Measurements from ENCODE around the gene RBM11. TPM values are rescaled to one million over a fixed set of nuclear protein-coding genes. Genes with fewer than 3 reads are reported as not detected.

RBM11 gene
- total RNA-seq, 4 donors from 2014 or later: 10.3 to 14.8 (median 14.0) TPM

DNA sequence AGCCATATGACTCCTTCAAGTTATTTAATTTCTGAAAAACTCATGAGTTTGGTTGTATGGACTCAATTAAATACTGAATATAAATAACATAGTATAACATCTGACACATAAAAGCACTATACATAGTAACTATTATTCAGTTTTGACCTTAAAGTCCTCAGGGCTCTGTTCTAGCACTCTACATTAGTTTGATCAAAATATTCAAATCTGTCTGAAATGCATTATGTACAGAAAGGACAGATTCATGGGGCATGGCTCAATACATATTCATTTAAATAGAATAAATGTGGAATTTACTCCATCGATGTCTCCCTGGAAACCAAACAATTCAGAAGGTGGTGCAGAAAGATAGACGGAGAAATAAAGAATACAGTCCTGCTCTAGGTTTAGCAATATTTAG is 49.1 kb downstream of the RBM11 start:
- no peak overlapping the region for H3K27ac ChIP-seq
- intact Hi-C loops (cut with DNase I): no loop called here
- DNase-seq: no peak
- 91 to 94% methylated on average over 2 of the region's 2 CpGs for WGBS, 2 donors
- H3K36me3 ChIP-seq: no peaks in the 10 kb centered on the region
- no peak overlapping the region for H3K4me3 ChIP-seq (replicated peaks in 1 of 3)
- no peaks in the 10 kb centered on the region for H3K9me3 ChIP-seq
- TF ChIP-seq, protein P1, sequence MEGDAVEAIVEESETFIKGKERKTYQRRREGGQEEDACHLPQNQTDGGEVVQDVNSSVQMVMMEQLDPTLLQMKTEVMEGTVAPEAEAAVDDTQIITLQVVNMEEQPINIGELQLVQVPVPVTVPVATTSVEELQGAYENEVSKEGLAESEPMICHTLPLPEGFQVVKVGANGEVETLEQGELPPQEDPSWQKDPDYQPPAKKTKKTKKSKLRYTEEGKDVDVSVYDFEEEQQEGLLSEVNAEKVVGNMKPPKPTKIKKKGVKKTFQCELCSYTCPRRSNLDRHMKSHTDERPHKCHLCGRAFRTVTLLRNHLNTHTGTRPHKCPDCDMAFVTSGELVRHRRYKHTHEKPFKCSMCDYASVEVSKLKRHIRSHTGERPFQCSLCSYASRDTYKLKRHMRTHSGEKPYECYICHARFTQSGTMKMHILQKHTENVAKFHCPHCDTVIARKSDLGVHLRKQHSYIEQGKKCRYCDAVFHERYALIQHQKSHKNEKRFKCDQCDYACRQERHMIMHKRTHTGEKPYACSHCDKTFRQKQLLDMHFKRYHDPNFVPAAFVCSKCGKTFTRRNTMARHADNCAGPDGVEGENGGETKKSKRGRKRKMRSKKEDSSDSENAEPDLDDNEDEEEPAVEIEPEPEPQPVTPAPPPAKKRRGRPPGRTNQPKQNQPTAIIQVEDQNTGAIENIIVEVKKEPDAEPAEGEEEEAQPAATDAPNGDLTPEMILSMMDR (IDR thresholded peaks at IDR 0.05): no peak
- TF ChIP-seq POLR2A (IDR thresholded peaks at IDR 0.05): no peak
- H3K27me3 ChIP-seq: no peaks in the 10 kb centered on the region
- no peaks in the 10 kb centered on the region for H3K4me1 ChIP-seq

DNA sequence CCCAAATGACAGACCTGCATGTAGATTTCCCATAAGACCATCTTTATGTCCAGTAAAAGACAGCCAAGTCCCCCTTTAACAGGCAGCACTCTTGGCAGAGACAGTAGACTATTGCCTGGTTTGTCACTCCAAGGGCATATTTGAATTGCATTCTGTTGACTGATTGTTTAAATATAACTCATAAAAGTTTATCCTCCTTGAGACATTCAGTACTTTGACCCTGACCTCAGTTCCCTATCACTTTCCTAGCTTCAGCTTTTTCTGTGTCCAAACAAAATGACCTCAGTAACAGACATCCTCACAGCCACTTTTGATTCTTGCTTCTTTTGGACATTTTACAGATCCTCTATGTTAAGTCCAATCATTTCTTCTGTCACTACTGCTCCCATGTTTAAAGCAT is 51.1 kb downstream of the RBM11 start:
- no peak for DNase-seq
- Histone ChIP-seq H3K27ac (no peak overlapping the region), H3K4me1 (no peaks in the 10 kb centered on the region), H3K4me3 (replicated peaks in 1 of 3) (no peak overlapping the region), H3K27me3 (no peaks in the 10 kb centered on the region), H3K36me3 (no peaks in the 10 kb centered on the region), H3K9me3 (no peaks in the 10 kb centered on the region)
- intact Hi-C loops (cut with DNase I): no loop called here
- TF ChIP-seq, protein P1 (IDR thresholded peaks at IDR 0.05): no peak
- no peak for TF ChIP-seq POLR2A (IDR thresholded peaks at IDR 0.05)

DNA sequence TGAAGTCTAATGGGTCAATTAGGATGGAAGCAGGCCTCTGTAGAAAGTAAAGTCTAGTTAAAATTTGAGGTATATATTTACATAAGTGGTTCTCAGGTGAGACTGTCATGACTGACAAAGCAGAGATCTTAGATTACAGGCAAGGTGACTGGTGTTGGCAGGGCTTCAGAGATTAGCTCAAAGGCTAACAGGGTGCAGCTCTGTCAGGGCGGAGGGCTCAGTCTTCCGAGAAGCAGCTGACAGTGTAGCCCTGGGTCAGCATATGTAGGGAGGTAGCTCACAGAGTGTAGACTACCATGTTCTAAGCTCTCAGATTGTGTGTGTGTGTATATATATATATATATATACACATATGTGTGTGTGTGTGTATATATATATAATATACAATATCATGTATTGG is 54.7 kb downstream of the RBM11 start:
- Histone ChIP-seq H3K27ac (no peak overlapping the region), H3K36me3 (no peaks in the 10 kb centered on the region), H3K4me1 (peaks cover 0 to 6% of the 10 kb centered on the region in 2 donors), H3K9me3 (no peaks in the 10 kb centered on the region), H3K27me3 (no peaks in the 10 kb centered on the region), H3K4me3 (replicated peaks in 1 of 3) (no peak overlapping the region)
- DNase-seq: no peak
- intact Hi-C loops (cut with DNase I): no loop called here
- TF ChIP-seq POLR2A (IDR thresholded peaks at IDR 0.05): no peak
- TF ChIP-seq, protein P1 (IDR thresholded peaks at IDR 0.05): no peak
- WGBS, 2 donors: 88 to 96% methylated on average over 2 of the region's 2 CpGs

DNA sequence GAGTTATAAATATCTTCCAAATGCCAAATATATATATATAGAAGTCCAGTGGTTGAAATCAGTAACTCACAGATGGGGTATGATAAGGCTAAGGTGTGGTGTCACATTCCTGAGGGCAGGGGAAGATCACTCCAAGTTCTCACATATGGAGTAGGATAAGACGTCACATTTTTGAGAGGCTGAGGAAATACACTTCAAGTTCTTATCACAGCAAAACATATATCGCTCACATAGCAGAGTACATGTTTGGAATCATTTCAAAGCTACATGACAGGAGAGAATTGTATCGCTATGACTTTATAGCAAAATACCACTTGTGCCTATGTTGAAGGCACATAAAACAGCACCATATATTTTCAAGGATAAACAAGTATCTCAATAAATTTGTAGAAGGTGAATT is 55.1 kb downstream of the RBM11 start:
- no peak for TF ChIP-seq POLR2A (IDR thresholded peaks at IDR 0.05)
- TF ChIP-seq, protein P1 (IDR thresholded peaks at IDR 0.05): no peak
- H3K4me1 ChIP-seq: peaks cover 0 to 6% of the 10 kb centered on the region in 2 donors
- H3K27ac ChIP-seq: no peak overlapping the region
- DNase-seq: no peak
- H3K4me3 ChIP-seq (replicated peaks in 1 of 3): no peak overlapping the region
- H3K27me3 ChIP-seq: no peaks in the 10 kb centered on the region
- no peaks in the 10 kb centered on the region for H3K36me3 ChIP-seq
- H3K9me3 ChIP-seq: no peaks in the 10 kb centered on the region
- 77 to 80% methylated on average over 3 of the region's 3 CpGs for WGBS, 2 donors
- intact Hi-C loops (cut with DNase I): no loop called here

DNA sequence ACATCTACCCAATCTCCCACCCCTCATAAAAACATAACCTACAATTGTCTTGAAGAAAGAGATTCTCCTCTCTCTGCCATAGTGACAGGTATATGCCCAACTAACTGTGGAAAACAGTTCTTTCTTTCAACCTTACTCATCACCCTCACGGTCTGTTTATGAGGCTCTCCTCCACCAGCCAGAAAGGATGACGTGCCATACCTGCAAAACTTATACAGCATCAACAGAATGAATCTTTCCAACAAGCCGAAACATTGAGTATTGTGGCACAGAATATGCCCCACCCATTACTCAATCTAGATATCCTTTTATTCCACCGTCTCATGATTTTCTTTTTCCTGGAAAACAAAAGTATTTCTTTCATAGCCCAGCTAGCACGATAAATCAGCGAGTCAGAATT is 55.7 kb downstream of the RBM11 start:
- WGBS, 2 donors: 79 to 80% methylated on average over 6 of the region's 6 CpGs
- H3K36me3 ChIP-seq: no peaks in the 10 kb centered on the region
- no peak overlapping the region for H3K4me3 ChIP-seq (replicated peaks in 1 of 3)
- intact Hi-C loops (cut with DNase I): no loop called here
- H3K4me1 ChIP-seq: peaks cover 0 to 6% of the 10 kb centered on the region in 2 donors
- no peak overlapping the region for H3K27ac ChIP-seq
- H3K27me3 ChIP-seq: no peaks in the 10 kb centered on the region
- no peak for DNase-seq
- TF ChIP-seq, protein P1 (IDR thresholded peaks at IDR 0.05): no peak
- TF ChIP-seq POLR2A (IDR thresholded peaks at IDR 0.05): no peak
- no peaks in the 10 kb centered on the region for H3K9me3 ChIP-seq

All from thyroid gland (tissue), 4 donors.